Mesodermal cell (in vitro differentiated cells): ENCODE measurements around the gene ATL1.
A peak's percentile ranks its signal among the peaks of the same experiment; 100 is the strongest.

Source experiments
- H3K27ac ChIP-seq: 2 replicates; pipeline ENCODE4 v1.7.0; 2013; ENCODE audit warnings: mild to moderate bottlenecking, low read depth, low read length, moderate library complexity; ENCODE audit not compliant: severe bottlenecking
- H3K36me3 ChIP-seq: 2 replicates; pipeline ENCODE4 v1.7.1; 2013; ENCODE audit warnings: mild to moderate bottlenecking, low read length, moderate library complexity; ENCODE audit not compliant: control insufficient read depth, insufficient read depth
- H3K4me1 ChIP-seq: one replicate; pipeline ENCODE4 v1.7.1; 2013; ENCODE audit warnings: mild to moderate bottlenecking, low read length; ENCODE audit not compliant: insufficient read depth, control insufficient read depth, poor library complexity, severe bottlenecking
- H3K4me3 ChIP-seq: 2 replicates; pipeline ENCODE4 v1.7.0; 2013; ENCODE audit warnings: low read length, control low read depth, mild to moderate bottlenecking; ENCODE audit not compliant: insufficient read depth, poor library complexity, severe bottlenecking; ENCODE audit errors: extremely low read depth
- H3K9me3 ChIP-seq: 2 replicates; pipeline ENCODE4 v1.7.1; 2013; ENCODE audit warnings: mild to moderate bottlenecking, low read length, moderate library complexity; ENCODE audit not compliant: control insufficient read depth
- WGBS, 2 experiments: methylation state at CpG; one replicate each; pipeline ENCODE4 v1.1.5; 2013; ENCODE audit warnings: missing lambda C conversion rate in 2 of 2; ENCODE audit not compliant: insufficient coverage in 2 of 2; 5-methylcytosine and 5-hydroxymethylcytosine counted together

The ATL1 gene

DNA sequence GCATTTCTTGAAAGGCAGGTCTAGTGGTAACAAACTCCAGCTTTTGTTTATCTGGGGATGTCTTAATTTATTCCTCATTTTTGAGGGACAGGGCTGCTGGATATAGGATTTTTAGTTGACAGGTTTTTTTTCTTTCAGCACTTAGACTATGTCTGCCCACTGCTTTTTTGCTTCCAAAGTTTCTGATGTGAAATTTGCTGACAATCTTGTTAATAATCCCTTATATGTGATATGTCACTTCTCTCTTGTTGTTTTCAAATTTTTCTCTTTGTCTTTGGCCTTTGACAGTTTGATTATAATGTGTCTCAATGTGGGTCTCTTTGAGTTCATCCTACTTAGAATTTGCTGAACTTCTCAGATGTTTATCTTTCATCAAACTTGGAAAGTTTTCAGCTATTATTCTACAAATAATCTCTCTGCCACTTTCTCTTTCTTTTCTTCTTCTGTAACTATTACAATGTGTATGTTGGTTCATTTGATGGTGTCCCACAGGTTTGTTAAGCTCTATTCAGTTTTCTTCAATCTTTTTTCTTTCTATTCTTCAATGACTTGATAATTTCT, 9.8 kb downstream of the ATL1 start:
- no peak overlapping the region for H3K27ac ChIP-seq
- no peaks in the 10 kb centered on the region for H3K36me3 ChIP-seq
- H3K9me3 ChIP-seq, result peaks cover 4% of the 10 kb centered on the region
- H3K4me1 ChIP-seq, result no peaks in the 10 kb centered on the region
- H3K4me3 ChIP-seq, result no peak overlapping the region

- no peak overlapping the region for H3K27ac ChIP-seq
- H3K36me3 ChIP-seq, result no peaks in the 10 kb centered on the region
- H3K4me1 ChIP-seq, result no peaks in the 10 kb centered on the region
- H3K4me3 ChIP-seq, result no peak overlapping the region
- peaks cover 4% of the 10 kb centered on the region for H3K9me3 ChIP-seq
- WGBS, 2 experiments, result 80% methylated on average over 1 of the region's 2 CpGs; no CpG with 5 or more reads in 1 of the 2 experiments
Observed at GRCh38 chr14:50573862-50574261, 13.9 kb downstream of the ATL1 start.

GRCh38 chr14:50575769-50576168, 15.8 kb downstream of the ATL1 start:
- Histone ChIP-seq H3K4me3 (no peak overlapping the region), H3K27ac (no peak overlapping the region), H3K9me3 (no peaks in the 10 kb centered on the region), H3K4me1 (no peaks in the 10 kb centered on the region), H3K36me3 (no peaks in the 10 kb centered on the region)

DNA sequence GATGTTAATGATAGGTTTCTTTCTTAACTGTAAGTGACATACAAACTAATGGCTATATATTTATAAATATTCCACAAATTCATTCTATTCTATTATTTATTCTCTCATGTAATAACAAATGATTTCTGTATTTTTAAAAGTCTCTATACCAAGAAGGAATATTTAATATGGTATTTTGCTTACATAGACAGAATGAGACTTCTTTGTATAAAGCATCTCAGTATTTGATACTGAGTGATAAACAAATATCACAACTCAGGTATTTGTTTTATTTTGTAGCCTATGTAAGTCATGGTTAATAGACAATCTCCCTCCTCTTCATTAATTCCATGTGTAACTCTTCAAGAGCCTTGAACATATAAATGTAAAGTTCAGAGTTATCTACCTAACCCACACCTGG, 18.0 kb downstream of the ATL1 start:
- no peak overlapping the region for H3K4me3 ChIP-seq
- no peaks in the 10 kb centered on the region for H3K36me3 ChIP-seq
- no peaks in the 10 kb centered on the region for H3K9me3 ChIP-seq
- H3K4me1 ChIP-seq, result no peaks in the 10 kb centered on the region
- H3K27ac ChIP-seq, result no peak overlapping the region

- no peaks in the 10 kb centered on the region for H3K4me1 ChIP-seq
- no peaks in the 10 kb centered on the region for H3K9me3 ChIP-seq
- no peak overlapping the region for H3K27ac ChIP-seq
- H3K36me3 ChIP-seq, result no peaks in the 10 kb centered on the region
- no peak overlapping the region for H3K4me3 ChIP-seq
Observed at GRCh38 chr14:50578433-50578832, 18.5 kb downstream of the ATL1 start.

DNA sequence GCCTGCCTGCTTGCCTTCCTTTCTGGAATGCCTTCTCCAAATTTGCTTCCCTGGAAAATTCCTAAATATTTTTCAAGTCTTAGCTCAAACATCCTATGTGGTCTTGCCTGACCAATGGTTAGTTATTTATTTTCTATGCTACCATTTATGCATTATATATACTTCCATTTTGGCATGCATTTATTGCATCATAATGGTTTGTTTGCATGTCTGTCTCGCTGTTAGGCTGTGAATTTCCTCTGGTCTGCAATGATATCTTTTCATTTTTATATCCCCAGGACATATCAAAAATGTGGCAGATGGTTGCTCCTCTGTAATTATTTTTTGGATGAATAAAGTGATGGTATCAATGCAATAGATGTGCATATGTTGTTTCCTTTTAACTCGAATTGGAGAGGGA, 30.5 kb downstream of the ATL1 start:
- Histone ChIP-seq H3K9me3 (no peaks in the 10 kb centered on the region), H3K4me3 (no peak overlapping the region), H3K36me3 (no peaks in the 10 kb centered on the region), H3K27ac (no peak overlapping the region), H3K4me1 (no peaks in the 10 kb centered on the region)
- WGBS, 2 experiments, result no CpG with 5 or more reads among the region's 2 CpGs

DNA sequence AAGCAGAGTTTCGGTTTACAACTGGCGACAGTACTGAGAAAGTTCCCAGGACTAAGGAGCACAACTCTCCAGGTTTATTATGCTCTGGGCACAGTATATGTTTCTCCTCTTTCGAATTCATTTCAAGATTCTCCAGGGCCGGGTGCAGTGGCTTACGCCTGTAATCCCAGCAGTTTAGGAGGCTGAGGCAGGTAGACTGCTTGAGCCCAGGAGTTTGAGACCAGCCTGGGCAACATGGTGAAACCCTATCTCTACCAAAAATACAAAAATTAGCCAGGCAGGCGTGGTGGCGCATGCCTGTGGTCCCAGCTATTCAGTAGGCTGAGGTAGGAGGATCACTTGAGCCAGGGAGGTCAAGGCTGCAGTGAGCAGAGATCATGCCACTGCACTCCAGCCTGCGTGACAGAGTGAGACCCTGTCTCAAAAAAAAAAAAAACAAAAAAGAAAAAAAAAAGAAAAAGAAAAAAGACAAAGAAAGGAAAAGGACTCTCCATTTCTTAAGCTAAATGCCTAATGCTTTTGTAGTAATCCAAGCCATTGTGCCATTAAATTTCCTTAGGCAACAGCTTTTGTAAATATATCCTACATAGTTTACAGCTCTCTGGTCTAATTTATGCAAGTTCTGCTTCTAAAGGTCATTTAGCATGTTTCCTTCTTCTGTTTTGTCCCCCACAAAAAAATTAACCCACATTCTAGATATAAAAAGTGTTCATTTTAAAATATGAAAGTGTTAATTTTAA, 34.8 kb downstream of the ATL1 start:
- WGBS, 2 experiments, result 85 to 94% methylated on average over 7 of the region's 8 CpGs
- no peaks in the 10 kb centered on the region for H3K4me1 ChIP-seq
- no peak overlapping the region for H3K4me3 ChIP-seq
- no peak overlapping the region for H3K27ac ChIP-seq
- H3K9me3 ChIP-seq, result no peaks in the 10 kb centered on the region
- H3K36me3 ChIP-seq, result no peaks in the 10 kb centered on the region

- Histone ChIP-seq H3K27ac (no peak overlapping the region), H3K36me3 (no peaks in the 10 kb centered on the region), H3K4me3 (no peak overlapping the region), H3K4me1 (peaks cover 4% of the 10 kb centered on the region), H3K9me3 (no peaks in the 10 kb centered on the region)
Observed at GRCh38 chr14:50598765-50599164, 38.8 kb downstream of the ATL1 start.

GRCh38 chr14:50599700-50600444, 39.9 kb downstream of the ATL1 start:
- Histone ChIP-seq H3K9me3 (no peaks in the 10 kb centered on the region), H3K27ac (no peak overlapping the region), H3K4me3 (no peak overlapping the region), H3K36me3 (no peaks in the 10 kb centered on the region), H3K4me1 (peaks cover 4% of the 10 kb centered on the region)
- WGBS, 2 experiments, result no CpG with 5 or more reads among the region's 4 CpGs

DNA sequence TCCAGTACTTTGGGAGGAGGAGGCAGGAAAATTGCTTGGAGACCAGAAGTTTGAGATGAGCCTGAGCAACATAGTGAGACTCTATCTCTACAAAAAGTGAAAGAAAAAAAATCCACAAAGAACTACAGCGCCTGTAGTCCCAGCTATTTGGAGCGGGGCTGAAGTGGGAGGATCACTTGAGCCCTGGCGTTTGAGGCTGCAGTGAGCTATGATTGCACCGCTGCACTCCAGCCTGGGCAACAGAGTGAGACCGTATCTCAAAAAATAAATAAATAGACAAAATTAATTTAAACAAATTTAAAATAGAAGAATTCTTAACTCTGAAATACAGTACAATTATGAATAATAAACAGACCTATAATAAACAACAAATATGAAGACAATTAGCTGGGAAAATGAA, 40.9 kb downstream of the ATL1 start:
- no peaks in the 10 kb centered on the region for H3K36me3 ChIP-seq
- peaks cover 4% of the 10 kb centered on the region for H3K4me1 ChIP-seq
- H3K4me3 ChIP-seq, result no peak overlapping the region
- H3K27ac ChIP-seq, result peak overlapping the region; percentile 19
- 40% methylated on average over 2 to 3 of the region's 5 CpGs for WGBS, 2 experiments
- no peaks in the 10 kb centered on the region for H3K9me3 ChIP-seq

DNA sequence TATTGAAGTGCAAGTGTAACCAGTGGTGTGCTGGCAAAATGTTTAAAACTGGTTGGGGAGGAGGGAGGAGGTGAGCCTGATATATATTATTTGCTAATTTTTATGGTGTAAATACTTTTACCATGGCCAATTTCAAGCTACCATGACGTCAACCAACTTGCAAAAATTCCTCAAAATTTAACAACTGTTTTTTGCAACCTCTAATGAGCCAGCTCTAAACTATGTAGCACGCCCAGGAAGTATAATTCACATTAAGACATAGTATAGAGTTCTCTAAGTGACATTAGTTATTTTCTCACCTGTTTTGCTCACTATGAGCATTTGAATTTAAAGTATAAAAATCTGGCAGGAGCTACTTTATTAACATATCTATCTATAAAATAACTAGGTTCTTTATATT, 41.4 kb downstream of the ATL1 start:
- Histone ChIP-seq H3K4me3 (no peak overlapping the region), H3K4me1 (peaks cover 4% of the 10 kb centered on the region), H3K9me3 (no peaks in the 10 kb centered on the region), H3K27ac (no peak overlapping the region), H3K36me3 (no peaks in the 10 kb centered on the region)
- WGBS, 2 experiments, result no CpG with 5 or more reads among the region's 2 CpGs
